ENCODE data around the gene PIN4.
"Not testable (repeated sequence)": the region's sequence is repeated elsewhere in the genome, so short reads cannot be mapped to it uniquely, and the experiment has no call there.

PIN4 gene

DNA sequence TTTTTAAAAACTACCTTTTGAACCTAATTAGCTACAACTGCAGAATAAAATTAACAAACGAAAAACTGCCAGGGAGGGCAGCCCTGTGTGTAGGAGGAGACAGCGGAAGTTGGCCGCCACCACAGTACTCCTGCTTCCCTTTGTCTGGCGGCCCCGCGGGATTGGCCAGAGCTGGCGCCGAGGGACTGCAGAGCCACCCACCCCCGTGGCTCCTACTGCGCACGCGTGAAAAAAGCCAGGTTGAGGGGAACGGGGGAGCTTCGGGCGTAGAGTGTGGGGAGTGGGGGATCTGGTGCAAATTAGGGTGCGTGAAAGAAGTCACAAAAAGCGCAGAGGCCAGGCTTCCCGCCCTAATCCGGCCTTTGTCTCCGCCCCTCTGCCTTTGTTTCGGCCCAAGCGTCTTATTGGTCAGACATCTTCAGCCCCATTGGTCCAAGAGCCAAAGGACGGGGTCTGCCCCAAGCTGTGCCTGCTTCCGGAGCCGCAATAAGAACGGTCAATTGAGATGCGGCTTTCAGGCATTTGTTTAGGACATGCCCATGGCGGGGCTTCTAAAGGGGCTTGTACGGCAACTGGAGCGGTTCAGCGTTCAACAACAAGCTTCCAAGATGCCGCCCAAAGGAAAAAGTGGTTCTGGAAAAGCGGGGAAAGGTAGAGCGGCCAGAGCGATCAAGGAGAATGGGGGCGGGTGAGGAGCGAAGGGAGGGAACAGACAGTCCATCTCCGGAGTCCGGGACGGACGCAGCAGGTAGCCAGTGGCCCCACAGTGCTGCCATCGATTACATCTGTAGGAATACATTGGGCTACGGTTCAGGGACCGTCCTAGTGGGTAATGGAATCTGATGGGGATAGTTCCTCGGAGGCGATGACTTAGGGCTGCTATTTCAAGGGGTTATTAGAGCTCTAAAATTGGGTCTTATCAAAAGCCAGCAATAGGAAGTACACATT is at the start of gene PIN4:
Gene PIN4, plus strand, starts transcription at position 580 of the 948 bp plus-strand sequence. Its CDS starts 29 bp downstream, at position 609.
- peak; percentile 81 for DNase-seq

DNA sequence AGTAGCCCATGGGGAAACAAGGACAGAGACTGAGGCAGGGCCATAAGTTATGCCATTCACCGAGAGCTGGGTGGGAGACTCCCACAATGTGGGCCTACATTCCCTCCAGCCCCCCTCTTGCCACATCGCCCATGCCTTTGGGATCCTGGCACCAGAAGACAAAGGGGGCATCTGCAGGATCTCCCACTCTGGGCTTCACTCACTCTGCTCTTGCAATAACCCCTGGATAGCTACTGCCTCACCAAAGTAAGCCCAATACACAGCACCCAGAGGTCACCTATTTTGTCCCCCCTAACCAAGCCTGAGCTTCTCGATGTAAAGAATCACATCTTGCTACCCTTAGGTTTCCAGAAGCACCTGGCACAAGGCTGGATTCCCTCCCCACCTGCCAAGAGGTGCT is 49.1 kb upstream of the PIN4 start:
- DNase-seq, result no peak

DNA sequence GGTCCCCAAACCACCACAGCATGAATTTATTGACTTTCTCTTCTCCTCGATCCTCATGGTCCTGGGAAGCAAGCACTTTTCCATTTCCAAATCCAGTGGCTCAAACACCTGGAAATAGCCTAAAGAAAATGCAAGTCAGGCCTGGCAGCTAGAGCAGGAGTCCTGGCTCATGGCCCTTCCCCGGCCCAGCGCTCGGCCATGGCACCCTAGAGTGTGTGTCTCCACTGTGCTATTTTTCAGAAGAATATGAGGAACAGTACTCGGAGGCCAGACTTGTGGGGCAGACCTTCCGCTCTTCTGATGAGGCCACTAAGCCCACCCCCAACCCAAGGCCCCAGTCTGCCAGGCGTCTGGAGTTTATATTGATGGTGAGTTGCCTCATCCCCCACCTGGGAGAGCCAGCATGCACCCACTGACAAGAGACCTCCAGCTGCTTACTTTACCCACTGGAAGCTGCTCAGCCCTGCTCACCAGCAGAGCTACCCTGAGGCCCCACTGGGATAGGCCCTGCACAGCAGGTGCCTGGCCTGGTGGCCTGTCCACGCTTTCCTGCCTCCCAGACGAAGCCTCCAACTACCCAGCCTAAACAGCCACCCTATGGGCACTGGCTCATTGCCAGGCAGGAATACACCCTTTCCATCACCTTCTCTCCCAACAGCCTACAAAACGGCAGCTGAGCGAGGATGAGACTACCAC is 47.6 kb upstream of the PIN4 start:
- no peak for DNase-seq

GRCh38 chrX:72137846-72138495 is 43.6 kb upstream of the PIN4 start:
- no peak for DNase-seq

DNA sequence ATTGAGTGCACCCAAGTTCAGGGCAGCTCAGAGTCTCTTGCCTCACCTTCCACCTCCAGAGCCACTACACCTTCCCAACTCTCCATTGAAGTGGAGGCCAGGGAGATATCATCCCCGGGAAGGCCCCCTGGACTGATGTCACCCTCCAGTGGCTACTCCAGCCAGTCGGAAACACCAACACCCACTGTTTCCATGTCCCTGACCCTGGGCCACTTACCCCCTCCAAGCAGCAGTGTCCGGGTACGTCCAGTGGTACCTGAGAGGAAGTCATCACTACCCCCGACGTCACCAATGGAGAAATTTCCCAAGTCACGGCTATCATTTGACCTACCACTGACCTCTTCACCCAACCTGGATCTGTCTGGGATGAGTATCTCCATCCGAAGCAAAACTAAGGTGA is 42.0 kb upstream of the PIN4 start:
- no peak for DNase-seq

DNA sequence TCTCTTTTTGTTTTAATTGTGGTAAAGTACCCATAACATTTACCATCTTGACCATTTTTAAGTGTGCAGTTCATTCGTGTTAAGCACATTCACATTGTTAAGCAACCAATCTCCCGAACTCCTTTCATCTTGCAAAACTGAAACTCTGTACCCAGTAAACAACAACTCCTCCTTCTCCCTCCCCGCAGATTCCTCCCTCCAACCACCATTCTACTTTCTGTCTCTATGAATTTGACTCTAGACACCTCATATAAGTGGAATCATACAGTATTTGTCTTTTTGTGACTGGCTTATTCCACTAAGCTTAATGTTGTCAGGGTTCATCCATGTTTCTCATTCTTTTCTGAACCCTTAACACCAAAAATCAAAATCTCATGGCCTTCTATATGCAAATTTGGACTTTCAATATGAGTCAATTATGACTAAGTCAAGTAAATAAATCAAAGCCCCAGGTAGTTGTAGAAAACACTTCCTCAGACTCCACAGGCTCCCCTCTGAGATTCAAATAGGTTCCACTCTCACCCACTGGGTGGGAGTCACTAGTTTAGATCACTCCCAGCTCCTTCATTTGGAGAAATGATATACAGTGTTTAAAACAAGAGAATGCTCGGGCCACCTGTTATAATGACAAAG is 40.1 kb upstream of the PIN4 start:
- no peak for DNase-seq

DNA sequence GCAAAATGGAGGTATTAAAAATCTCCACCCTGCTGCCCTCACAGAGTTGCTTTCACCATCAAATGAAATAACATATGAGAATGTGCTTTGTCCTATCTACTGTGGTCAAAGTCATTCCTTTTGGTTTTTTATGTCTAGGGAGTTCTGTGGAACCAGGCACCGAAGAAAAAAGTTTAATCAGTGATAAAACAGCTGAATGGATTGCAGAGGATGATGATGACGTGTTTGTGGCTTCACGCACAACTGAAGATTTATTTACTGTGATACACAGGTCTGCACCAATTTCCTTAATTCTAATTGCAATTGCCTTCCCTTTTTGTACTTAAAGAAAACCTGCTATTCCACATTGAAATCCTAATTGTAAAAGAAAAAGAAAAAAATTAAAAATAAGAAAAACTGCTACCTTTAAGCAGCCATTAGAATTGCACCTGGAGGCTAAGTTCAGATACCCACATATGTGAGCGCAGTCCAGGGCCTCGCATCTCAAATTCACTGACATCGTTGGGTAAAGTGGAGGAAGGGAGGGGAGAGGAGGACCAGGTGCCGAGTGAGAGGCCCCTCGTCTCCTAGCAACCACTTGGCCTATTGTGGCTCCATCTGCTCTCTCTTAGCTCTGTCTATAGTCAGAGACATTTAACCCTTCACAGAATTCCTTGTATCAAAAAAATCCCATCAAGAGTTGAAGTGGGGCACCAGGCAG is 39.3 kb upstream of the PIN4 start:
- peak; percentile 91 for DNase-seq

- no peak for DNase-seq
These were observed 38.6 kb upstream of the PIN4 start for GRCh38 chrX:72142794-72143608.

GRCh38 chrX:72143609-72143907 is 38.0 kb upstream of the PIN4 start:
- DNase-seq, result no peak

DNA sequence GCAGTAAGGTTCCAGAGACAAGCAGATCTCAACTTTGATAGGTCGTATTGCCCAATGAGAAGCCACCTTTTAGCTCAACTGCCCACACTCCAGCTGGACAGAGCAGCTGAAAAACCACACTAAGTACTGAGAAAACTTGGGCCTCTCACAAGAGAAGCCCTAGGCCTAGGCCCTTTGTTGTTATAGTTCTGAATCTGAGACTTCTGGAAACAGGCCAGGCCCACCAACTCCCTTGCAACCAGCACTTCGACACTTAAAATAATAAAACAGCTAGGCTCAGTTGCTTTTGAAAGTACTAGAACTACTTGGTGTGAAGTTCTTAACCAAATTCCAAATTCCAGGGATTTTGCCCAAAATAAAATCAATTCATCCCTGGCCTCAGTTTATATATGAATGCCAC is 36.4 kb upstream of the PIN4 start:
- DNase-seq, result no peak

GRCh38 chrX:72146527-72146926 is 35.0 kb upstream of the PIN4 start:
- no peak for DNase-seq

- no peak for DNase-seq
These were observed 22.8 kb upstream of the PIN4 start for GRCh38 chrX:72158773-72159172.

DNA sequence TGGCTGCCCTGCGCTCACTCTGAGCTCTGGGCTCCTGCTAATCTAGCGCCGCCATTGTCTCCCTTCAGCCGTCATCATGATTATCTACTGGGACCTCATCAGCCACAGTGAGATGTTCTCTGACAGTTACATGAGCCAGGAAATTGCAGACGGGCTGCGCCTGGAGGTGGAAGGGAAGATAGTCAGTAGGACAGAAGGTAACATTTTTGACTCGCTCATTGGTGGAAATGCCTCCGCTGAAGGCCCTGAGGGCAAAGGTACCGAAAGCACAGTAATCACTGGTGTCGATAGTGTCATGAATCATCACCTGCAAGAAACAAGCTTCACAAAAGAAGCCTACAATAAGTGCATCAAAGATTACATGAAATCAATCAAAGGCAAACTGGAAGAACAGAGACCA is 21.8 kb upstream of the PIN4 start:
- no peak for DNase-seq

DNA sequence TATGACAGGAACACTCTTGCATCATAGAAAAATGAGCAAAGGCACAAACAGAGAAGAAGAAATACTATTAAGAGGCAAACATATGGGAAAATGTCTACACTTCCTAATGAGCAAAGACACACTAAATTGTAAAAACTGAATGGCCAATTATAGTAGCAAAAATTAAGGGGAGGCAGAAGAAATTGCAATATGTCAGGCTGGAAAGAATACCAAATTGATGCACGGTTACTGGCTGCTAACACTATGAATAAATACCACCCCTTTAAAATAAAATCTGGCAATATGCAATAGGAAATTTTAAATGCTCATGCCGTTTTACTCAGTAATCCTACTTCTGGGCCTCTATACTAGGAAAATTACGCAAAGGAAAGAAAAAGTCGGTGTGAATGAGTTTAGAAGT is 16.0 kb upstream of the PIN4 start:
- DNase-seq, result no peak

DNA sequence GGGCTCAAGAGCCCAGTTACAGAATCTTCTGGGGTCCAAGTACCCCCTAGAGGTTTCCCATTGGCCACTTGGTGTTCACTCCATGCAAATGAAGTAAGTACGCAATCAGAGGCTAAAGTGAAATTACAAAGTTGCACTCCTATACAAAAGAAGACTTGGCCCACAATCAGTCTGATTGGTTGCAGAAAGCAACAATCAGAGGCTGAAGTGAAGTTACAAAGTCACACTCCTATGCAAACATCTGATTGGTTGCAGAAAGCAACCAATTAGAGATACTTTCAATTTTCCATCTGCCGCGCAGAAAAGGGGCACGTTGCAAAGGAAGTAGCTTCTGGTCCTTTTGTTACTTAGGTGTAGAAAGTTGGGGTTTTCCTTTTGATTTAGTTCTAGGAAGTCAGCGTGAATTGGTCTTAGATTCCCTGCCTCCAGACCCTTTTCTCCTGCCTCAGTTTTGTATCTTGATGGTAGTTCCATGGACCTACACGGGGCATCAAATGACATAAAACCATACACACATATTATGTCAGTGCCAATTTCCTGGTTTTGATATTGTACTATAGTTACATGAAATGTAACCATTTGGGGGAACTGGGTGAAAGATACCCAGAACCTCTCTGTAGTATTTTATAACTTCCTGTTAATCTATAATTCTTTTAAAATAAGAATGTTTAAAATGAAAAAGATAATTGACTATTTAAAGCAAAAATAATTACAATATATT is 12.4 kb upstream of the PIN4 start:
- no peak for DNase-seq

GRCh38 chrX:72176289-72176688 is 5.3 kb upstream of the PIN4 start:
- DNase-seq, result not testable (repeated sequence)

- DNase-seq, result no peak
These were observed 4.6 kb upstream of the PIN4 start for GRCh38 chrX:72176981-72177380.

DNA sequence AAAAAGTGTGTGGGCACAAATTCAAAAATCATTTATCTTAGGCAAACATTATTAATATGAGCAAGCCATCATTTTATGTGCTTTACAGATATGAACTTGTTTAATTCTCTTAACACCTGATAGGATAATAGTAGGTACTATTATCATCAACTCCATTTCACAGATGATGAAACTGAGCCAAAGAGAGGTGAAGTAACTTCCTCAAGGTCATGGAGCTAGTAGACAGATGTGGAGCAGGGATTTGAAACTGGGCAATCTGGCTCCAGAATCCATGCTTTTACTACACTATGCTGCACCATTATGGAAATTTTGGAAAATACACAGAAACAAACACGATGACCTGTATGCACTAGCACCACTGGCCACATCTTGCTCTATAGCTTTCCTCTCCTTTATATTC is 1.0 kb upstream of the PIN4 start:
- no peak for DNase-seq

- DNase-seq, result no peak
These were observed 1.4 kb downstream of the PIN4 start for GRCh38 chrX:72182924-72183323.

GRCh38 chrX:72201836-72202536 is 20.4 kb downstream of the PIN4 start:
- no peak for DNase-seq
